A549 (cell line): ENCODE measurements around the gene SEC61B.

Experiments used
- CHD4 ChIP-seq: fragments of 200-600 bp; sonication (generic); IDR thresholded peaks from 2 replicates; pipeline ENCODE4 v1.6.1; 2016; ENCODE audit warnings: antibody characterized with exemption, mild to moderate bottlenecking, borderline replicate concordance
- CTCF ChIP-seq: fragments of >200 bp; sonication (Bioruptor Twin); formaldehyde crosslinking; IDR thresholded peaks from 3 replicates; pipeline ENCODE4 v1.5.1; 2016
- ELK1 ChIP-seq: fragments of 150-350 bp; IDR thresholded peaks from 2 replicates; pipeline ENCODE4 v1.6.1; 2014; ENCODE audit warnings: low read depth, mild to moderate bottlenecking, low read length
- FOSL2 ChIP-seq, 2 experiments: fragments of 450-650 bp in 1 of 2; fragments of >200 bp in 1 of 2; sonication (Bioruptor Twin) in 1 of 2; formaldehyde crosslinking; IDR thresholded peaks; 2 replicates each; pipeline versions ENCODE4 v1.5.0 to v1.6.1; 2016 to 2020; ENCODE audit warnings: mild to moderate bottlenecking in 1 of 2, moderate library complexity in 1 of 2
- HDAC2 ChIP-seq: fragments of 200-600 bp; sonication (generic); IDR thresholded peaks from 2 replicates; pipeline ENCODE4 v1.6.1; 2016
- KDM1A ChIP-seq: fragments of 200-600 bp; sonication (generic); IDR thresholded peaks from 2 replicates; pipeline ENCODE4 v1.6.1; 2016; ENCODE audit warnings: low read depth, mild to moderate bottlenecking
- REST ChIP-seq: fragments of 200-600 bp; sonication (generic); IDR thresholded peaks from 2 replicates; pipeline ENCODE4 v1.6.1; 2016; ENCODE audit warnings: antibody characterized with exemption, mild to moderate bottlenecking, moderate library complexity
- USF2 ChIP-seq: fragments of 450-650 bp; IDR thresholded peaks from 2 replicates; pipeline ENCODE4 v1.6.1; 2014; ENCODE audit warnings: antibody characterized with exemption

- TF ChIP-seq CHD4 (no peak), REST (no peak), USF2 (no peak), CTCF (no peak), KDM1A (no peak), ELK1 (no peak), HDAC2 (no peak), FOSL2 (IDR thresholded peaks at IDR 0.05) (no peak), FOSL2 (CRISPR knock-in tag; IDR thresholded peaks at IDR 0.05) (no peak)
Observed at GRCh38 chr9:99270491-99270890, 48.4 kb downstream of the SEC61B start.
